ENCODE data around the gene ODF2. TPM values are rescaled to one million over a fixed set of nuclear protein-coding genes. Genes with fewer than 3 reads are reported as not detected.

Gene ODF2
- total and polyA plus RNA-seq, 2 of the 8 experiments (the other 6 are each of a cell fraction or from before 2014, with no cell fraction given): 5.6 to 17.9 TPM

- TF ChIP-seq CHD7 (IDR thresholded peaks at IDR 0.05; ENCODE audit: insufficient replicate concordance, low read length) (no peak), KDM1A (IDR thresholded peaks at IDR 0.05; ENCODE audit: borderline replicate concordance, low read length) (no peak), RAD21 (IDR thresholded peaks at IDR 0.05 in 1 of 2, conservative IDR thresholded peaks at IDR 0.05 in 1 of 2; ENCODE audit: low read depth in 2 of 2, low read length in 2 of 2) (no peak), YY1 (IDR thresholded peaks at IDR 0.05; ENCODE audit: low read depth, low read length) (no peak)
Observed at GRCh38 chr9:128482186-128482585, 26.4 kb downstream of the ODF2 start (continued).

Measured in H1 (cell line).